MG63 (cell line): ENCODE measurements around the gene FLT1. TPM values are rescaled to one million over a fixed set of nuclear protein-coding genes. Genes with fewer than 3 reads are reported as not detected.
A peak's percentile ranks its signal among the peaks of the same experiment; 100 is the strongest.

Experiments used
- DNase-seq: peaks from one replicate; pipeline ENCODE4 v3.0.0-alpha.2; 2020
- H3K27me3 ChIP-seq: fragments of 250-450 bp; sonication (Bioruptor Pico); 2 replicates; pipeline ENCODE4 v1.5.1; 2020; ENCODE audit warnings: mild to moderate bottlenecking, moderate library complexity
- H3K36me3 ChIP-seq: fragments of 250-450 bp; sonication (Bioruptor Pico); 2 replicates; pipeline ENCODE4 v1.5.1; 2020; ENCODE audit warnings: mild to moderate bottlenecking, moderate library complexity
- H3K4me3 ChIP-seq: fragments of 250-450 bp; sonication (Bioruptor Pico); 2 replicates; pipeline ENCODE4 v1.5.1; 2020; ENCODE audit warnings: mild to moderate bottlenecking, moderate library complexity
- H3K9me3 ChIP-seq: fragments of 250-450 bp; sonication (Bioruptor Pico); 2 replicates; pipeline ENCODE4 v1.5.1; 2020; ENCODE audit warnings: mild to moderate bottlenecking, moderate library complexity
- total RNA-seq: library from RNA; depleted of rRNA; stranded (reverse); fragments of >200 nt; shearing (Covaris generic); gene quantifications from 2 replicates; pipeline ENCODE4 v1.2.3, GENCODE V29; 2014; ENCODE audit warnings: low replicate concordance

The FLT1 gene
- total RNA-seq, 1 experiment from 2014 or later, result 0.66 TPM

DNA sequence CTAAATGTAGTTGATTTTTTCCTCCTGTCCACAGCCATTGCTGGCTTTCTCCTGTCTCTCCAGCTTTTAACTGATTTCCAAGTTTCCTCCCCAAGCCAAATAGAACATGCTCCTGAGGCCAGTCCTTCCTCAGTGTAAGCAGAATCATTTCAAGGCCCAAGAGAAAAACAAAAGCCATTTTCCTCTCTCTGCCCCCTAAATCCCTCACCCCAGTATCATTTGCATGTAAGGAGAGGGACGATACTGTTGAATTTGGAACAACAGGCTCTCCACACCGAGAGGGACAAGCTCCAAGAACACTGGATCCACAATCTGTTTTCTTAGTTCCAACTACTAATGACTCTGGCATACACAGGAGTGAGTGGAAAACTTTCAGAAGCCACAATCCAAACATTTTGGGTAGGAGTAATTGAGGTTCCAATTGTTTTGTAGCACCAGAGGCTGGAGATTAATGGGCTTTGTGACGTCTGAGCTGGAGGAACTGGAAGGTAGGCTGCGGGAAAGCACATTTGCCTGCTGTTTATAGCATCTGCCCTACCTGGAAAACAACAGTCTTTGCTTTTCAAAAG lies 156.8 kb downstream of the FLT1 start:
- H3K27me3 ChIP-seq, result no peaks in the 10 kb centered on the region
- H3K4me3 ChIP-seq, result no peak overlapping the region
- H3K36me3 ChIP-seq, result no peaks in the 10 kb centered on the region
- no peak for DNase-seq
- H3K9me3 ChIP-seq, result peaks cover 9% of the 10 kb centered on the region

DNA sequence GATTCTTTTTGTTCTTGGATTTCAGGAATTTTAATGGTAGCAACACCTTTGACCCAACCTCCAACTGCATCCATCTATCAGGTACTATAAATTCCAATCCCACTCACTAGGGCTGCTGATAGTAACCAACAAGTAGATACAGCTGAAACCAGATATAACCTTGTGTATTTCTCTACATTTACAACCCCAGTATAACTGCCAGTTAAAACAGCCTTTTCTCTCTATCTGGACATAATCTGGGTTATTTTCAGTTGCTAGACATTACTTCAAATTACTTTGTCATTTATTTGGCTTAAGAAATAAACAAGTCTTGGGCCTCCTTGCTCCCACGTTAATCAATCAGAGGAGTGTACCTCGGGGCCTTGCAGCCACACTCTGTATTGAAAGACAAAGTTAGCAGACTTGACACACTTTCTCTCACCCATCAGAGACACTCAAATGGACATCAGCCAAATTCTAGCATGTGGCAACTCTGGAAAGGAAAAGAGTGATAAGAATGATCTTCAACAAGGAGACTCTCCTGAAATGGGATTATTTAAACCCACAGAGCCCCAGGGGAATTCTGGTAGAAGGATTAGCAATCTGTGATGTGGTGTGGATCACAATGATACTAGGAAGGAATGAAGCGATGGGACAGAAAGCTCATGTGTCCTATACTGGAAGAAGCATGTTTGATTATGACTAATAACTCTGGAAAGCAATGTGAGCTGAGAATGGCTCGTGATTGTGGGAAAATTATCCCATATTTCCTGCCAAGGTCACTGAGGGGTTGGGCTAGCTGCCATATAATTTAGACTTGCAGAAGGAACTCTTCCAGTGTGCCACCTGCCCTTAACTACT lies 157.5 kb downstream of the FLT1 start:
- no peaks in the 10 kb centered on the region for H3K27me3 ChIP-seq
- DNase-seq, result peak; percentile 37
- no peaks in the 10 kb centered on the region for H3K36me3 ChIP-seq
- no peak overlapping the region for H3K4me3 ChIP-seq
- peaks cover 9% of the 10 kb centered on the region for H3K9me3 ChIP-seq

DNA sequence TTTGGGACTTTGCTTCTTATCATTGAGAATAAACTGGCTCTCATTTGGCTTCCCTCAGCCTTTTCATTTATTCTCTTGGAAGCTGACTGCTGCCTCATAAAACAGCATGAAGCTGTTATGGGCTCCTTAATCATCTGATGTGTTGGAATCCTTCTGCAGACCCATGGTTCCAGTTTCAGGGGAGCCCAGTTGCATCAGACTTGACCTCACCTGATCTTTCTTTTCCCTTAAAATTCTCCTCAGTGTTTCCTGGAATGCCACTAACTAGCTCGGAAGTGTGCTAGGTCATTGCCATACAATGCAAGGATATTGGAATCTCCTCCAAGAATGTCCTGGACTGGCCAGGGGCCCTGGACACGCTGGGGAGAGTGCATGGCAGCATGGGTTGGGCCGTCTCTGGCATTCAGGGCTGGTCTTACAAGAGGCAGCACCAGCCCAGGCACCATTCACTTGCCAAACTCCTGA lies 158.7 kb downstream of the FLT1 start:
- DNase-seq, result peak; percentile 62
- H3K27me3 ChIP-seq, result no peaks in the 10 kb centered on the region
- no peak overlapping the region for H3K4me3 ChIP-seq
- no peaks in the 10 kb centered on the region for H3K36me3 ChIP-seq
- peaks cover 9% of the 10 kb centered on the region for H3K9me3 ChIP-seq

DNA sequence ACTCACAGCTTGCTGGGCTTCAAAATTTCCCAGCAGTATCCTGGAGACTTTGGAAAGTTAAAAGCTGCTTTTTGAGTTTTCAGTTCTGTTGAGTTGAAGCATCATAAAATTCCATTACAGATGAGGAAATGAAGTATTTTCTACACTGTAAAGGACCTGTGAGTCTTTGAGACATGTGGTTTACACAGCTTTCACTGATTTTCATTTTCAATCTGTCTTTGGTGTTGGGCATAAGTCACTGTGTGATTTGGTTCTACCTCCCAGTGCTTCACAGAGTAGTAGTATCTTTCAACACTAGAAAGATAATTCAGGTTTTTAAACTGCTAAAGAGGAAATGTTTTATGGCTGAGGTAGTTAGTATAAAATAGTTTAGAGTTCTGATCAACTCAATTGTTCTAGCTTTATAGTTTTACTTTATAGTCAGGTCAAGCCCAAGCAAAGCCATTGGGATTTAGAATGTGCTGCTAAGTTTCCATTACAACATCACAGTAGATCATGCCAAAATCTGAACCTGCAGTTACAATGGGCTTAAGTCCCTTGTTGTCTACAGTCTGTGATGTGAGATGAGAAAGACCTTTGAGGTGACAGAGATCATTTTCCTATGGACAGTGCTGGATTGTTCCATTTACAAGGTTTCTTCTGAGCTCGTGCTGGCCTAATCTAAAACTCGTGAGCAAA lies 161.6 kb downstream of the FLT1 start:
- Histone ChIP-seq H3K9me3 (peaks cover 4% of the 10 kb centered on the region), H3K36me3 (no peaks in the 10 kb centered on the region), H3K27me3 (no peaks in the 10 kb centered on the region), H3K4me3 (no peak overlapping the region)
- no peak for DNase-seq

DNA sequence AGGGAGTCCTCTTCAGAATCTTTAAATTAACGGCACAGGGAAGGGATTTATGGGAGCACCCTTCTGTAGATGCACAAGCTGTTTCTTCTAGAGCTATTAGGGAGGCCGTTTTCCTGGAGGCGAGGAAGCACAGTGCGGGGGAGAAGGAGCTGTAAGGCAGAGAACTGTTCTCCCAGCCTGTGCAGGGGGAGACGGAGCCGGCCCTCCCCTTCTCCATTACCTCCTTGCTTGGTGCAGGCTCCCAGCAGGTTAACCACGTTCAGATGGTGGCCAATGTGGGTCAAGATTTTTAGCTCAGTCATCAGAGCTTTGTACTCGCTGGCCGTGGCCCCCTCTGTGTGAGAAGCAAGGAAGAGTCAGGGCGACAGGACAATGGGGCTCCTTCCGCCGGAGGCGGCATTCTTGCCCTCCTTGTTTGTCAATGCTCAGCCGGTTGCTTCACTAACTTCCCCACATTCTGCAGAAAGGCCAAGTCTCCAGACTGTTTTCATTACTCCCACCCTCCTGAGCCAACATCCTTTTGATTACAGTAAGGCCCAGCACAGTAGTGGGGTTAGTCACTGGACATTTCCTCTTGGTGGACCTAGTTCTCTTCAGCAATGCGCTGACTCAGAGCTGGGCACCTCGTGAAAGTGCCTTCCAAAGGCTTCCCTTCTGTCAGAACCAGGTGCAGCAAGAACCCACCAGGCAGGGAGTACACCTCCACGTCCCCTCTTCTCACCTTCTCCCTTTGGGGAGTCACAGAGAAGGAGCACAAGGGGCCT lies 165.4 kb downstream of the FLT1 start:
- Histone ChIP-seq H3K4me3 (no peak overlapping the region), H3K9me3 (no peaks in the 10 kb centered on the region), H3K36me3 (no peaks in the 10 kb centered on the region), H3K27me3 (no peaks in the 10 kb centered on the region)
- peak; percentile 55 for DNase-seq

DNA sequence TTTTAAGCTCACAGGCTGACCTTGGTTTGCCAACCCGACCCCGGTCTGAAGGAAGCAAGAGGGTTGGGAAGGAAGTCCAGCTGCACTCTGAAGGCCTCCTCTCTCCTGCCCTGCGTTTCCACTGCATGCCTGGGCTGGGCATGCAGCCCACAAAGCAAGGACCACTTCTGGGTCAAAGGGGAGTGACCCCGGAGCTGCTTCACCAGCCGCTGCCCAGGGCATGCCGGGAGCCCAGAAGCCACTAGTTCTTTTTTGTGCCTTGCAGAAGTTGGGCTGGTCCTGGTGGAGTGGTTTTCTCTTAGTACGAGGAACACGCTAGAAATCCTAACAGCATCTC lies 166.7 kb downstream of the FLT1 start:
- no peaks in the 10 kb centered on the region for H3K36me3 ChIP-seq
- no peak overlapping the region for H3K4me3 ChIP-seq
- no peaks in the 10 kb centered on the region for H3K9me3 ChIP-seq
- no peak for DNase-seq
- no peaks in the 10 kb centered on the region for H3K27me3 ChIP-seq

DNA sequence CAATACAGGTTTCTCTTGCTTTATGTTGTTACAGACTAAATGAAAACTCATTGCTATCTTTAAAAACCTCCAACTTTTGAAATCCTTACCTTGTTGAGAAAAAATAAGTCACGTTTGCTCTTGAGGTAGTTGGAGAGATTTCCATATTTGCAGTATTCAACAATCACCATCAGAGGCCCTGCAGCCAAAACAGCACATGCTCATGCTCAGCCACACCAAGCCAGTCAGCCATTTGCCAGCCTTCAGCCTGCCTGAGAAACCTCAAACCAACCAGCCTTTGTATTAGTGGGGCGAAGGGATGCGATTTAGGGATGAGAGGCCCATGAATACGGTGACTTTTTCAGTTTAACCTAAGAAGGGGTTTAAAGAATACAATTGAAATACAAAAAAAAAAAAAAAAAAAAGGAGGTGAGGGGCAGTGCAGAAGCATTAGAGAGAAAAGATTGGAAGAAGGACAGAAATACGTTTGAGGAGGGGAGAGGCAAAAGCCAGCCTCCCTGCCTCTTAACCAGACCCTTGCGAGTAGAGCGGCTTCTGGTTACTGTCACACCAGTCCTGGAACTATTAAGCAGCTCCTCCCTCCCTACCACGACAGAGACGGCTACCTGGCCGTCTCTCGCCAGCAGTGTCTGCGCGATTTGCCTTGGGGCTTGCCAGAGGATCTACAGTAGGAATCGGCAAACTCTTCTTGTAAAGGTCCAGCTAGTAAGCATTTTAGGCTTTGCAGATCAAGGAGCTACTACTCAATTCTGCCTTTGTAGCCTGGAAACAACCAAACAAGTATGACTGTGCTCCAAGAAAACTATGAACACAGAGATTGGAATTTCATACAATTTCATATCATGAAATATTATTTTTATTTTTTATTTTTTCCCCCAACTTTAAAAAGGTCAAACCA lies 167.3 kb downstream of the FLT1 start:
- Histone ChIP-seq H3K36me3 (no peaks in the 10 kb centered on the region), H3K27me3 (no peaks in the 10 kb centered on the region), H3K9me3 (no peaks in the 10 kb centered on the region), H3K4me3 (no peak overlapping the region)
- no peak for DNase-seq

DNA sequence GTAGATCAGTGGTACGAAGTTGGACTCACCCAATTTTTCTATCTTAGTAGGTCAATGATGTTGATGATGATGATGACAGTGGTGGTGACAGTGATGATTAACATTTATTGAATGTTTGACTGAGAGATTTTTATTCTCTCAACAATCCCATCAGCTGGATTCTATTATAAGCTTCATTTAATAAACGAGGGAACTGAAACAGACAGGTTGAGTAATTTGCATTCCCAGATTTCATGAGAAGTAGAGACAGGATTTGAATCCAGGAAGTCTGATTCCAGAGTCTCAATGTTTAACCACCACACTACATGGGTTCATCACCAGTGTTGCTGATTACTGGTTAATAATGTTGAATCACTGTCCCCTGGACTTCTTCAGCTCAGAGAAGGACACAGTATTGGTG lies 168.9 kb downstream of the FLT1 start:
- no peak overlapping the region for H3K4me3 ChIP-seq
- no peaks in the 10 kb centered on the region for H3K36me3 ChIP-seq
- H3K27me3 ChIP-seq, result no peaks in the 10 kb centered on the region
- H3K9me3 ChIP-seq, result no peaks in the 10 kb centered on the region
- DNase-seq, result no peak

DNA sequence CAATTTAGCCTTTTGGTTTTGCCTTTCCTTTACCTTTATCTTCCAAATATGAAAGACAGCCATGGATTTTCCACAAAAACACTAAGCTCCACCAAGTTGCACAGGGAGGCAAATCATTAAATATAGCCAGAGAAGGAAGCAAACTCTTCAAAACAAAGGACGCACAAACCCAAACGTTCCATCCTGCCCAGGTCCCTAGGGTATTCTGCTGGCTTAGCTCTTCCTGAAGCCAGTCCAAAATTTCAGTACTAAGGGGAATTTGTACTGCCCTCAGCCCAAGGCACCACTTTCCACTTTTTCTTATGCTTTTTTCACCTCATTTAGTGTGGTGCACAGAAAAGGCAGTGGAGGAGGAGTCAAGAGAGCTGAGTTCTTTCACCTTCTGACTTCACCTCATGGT lies 169.9 kb downstream of the FLT1 start:
- no peak for DNase-seq
- no peaks in the 10 kb centered on the region for H3K36me3 ChIP-seq
- no peak overlapping the region for H3K4me3 ChIP-seq
- no peaks in the 10 kb centered on the region for H3K27me3 ChIP-seq
- H3K9me3 ChIP-seq, result no peaks in the 10 kb centered on the region

DNA sequence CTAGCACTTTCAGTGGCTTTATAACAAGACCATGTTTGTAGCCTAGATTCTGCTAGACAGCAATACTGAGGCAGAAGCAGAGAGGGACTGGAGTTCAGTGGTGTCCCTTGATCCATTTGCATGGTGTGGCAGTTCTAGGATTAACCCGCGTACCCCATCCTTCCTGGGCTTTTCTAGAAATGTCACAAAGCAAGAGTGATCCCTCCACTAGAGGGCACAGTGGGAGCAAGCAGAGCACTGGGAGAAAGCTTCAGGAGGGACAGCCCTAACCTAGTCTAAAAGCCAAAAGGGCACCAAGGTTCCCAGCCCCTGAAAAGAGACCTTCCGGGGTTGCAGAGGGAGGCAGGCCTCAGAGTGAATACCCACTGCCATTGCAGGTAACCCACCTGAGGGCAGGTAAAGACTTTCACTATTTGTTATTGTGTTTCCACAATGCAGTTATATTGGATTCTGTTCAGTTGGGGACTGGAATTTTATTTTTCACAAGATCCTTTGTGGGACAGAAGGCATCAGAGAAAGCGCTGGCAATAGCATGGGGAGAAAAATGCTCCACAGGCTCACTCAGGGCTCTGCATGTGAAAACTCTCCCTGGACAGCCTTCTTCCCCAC lies 170.6 kb downstream of the FLT1 start:
- Histone ChIP-seq H3K4me3 (no peak overlapping the region), H3K36me3 (no peaks in the 10 kb centered on the region), H3K27me3 (no peaks in the 10 kb centered on the region), H3K9me3 (no peaks in the 10 kb centered on the region)
- peak; percentile 42 for DNase-seq

DNA sequence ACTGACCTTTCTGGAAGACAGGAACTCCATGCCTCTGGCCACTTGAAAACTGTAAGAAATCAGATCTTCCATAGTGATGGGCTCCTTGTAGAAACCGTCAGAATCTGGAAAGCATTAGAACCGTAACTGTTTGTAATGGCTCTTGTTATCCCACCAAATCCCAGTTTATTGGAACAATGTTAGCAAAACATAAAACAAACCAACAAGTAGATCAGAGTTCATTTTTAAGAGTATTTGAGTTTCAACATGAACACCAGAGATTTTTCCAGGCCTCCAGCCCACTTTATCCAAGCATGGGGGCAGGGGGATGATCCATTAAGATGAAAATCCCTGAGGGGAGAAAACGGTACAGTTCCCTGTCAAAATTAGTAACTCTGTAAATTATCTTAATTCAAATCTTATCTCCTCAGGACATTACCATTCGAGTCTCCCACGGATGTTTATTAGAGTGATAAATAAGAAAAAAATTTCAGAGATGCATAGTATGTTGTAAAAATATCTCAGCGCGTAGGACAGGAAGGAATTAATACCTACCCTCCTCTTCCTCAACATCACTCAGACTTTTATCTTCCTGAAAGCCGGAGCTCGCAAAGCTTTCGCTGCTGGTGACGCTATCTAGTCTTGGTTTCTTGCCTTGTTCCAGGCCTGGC lies 172.5 kb downstream of the FLT1 start:
- H3K4me3 ChIP-seq, result no peak overlapping the region
- DNase-seq, result no peak
- no peaks in the 10 kb centered on the region for H3K9me3 ChIP-seq
- H3K36me3 ChIP-seq, result no peaks in the 10 kb centered on the region
- H3K27me3 ChIP-seq, result no peaks in the 10 kb centered on the region

DNA sequence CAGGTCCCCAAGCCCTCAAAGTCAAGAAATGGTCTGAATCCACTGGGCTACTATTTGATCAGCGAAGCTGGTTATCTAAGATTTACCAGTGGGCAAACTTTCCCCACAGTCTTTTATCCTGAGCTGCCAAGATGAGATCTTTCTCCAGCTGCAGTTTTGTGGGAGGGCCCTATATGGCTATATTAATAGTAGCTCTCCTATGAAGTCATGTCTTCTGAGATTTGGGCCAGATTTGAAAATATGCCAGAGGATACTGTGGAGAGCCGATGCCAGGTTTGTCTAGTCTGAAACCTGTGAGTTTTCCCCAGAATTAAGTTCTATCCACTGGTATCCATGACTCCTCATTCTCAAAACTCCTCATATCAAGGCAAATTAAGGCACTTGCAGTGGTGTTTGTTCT lies 173.2 kb downstream of the FLT1 start:
- Histone ChIP-seq H3K9me3 (no peaks in the 10 kb centered on the region), H3K4me3 (no peak overlapping the region), H3K36me3 (no peaks in the 10 kb centered on the region), H3K27me3 (no peaks in the 10 kb centered on the region)
- DNase-seq, result no peak

DNA sequence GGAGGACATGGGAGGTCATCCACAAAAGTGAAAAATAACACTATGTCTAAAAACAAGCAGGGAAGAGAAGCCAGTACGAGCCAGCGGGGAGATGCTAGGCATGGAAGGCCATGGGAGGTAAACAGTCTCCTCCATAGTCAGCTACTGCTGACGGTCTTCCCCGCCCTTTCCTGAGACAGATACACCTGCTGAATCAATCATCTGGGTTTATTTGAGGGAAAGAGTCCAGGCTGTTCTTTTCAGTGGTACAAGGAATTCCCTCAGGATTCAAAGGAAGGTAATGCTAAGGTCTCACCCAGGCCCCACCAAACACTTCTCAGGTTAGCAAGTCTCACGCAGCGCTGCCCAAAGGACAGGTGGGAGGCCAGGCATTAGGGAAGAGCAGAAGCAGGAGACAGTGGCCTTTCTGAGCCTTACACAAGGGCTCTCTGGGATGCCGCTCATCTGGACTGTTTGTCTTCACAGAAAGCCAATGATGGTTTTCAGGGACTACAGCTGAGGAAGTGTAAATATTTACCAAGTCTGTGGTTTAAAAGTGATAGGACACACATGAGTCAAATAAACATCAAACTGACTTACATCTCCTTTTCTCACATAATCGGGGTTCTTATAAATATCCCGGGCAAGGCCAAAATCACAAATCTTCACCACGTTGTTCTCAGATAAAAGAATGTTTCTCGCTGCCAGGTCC lies 173.9 kb downstream of the FLT1 start:
- Histone ChIP-seq H3K27me3 (no peaks in the 10 kb centered on the region), H3K4me3 (no peak overlapping the region), H3K36me3 (no peaks in the 10 kb centered on the region), H3K9me3 (no peaks in the 10 kb centered on the region)
- no peak for DNase-seq

DNA sequence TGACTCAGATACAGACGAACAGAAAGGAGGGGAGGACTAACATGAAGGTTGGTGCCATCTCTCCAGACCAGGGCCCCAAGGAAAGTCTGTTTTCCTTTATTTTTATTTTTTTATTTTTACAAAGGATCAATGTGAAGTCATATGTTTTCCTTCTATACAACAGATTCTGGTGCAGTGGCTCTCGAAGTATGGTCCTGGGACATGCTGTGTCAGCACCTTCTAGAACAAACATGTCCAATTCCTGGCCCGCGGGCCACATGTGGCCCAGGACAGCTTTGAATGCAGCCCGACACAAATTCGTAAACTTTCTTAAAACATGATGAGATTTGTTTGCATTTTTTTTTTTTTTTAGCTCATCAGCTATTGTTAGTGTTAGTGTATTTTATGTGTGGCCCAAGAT lies 174.7 kb downstream of the FLT1 start:
- Histone ChIP-seq H3K36me3 (no peaks in the 10 kb centered on the region), H3K9me3 (no peaks in the 10 kb centered on the region), H3K4me3 (no peak overlapping the region), H3K27me3 (no peaks in the 10 kb centered on the region)
- no peak for DNase-seq

DNA sequence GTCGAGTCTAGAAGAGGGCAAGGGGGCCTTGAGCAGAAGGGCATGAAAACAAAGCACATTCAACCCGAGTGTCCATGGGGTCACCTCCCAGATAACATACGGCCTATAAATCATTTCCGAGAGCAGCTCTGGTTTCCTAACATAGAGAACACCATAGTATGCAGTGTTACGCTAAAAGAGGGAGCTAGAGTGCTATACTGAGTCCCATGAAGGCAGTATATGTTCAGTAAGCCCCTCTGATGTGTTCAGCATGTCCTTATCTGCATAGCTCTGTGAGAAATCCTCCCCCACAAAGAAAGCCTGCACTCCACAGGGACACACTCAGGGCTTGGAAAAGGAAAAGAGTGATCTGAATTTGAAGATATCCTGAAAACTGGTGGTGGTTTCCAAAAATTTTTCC lies 175.4 kb downstream of the FLT1 start:
- Histone ChIP-seq H3K27me3 (no peaks in the 10 kb centered on the region), H3K36me3 (no peaks in the 10 kb centered on the region), H3K9me3 (no peaks in the 10 kb centered on the region), H3K4me3 (no peak overlapping the region)
- DNase-seq, result no peak
